Ramos (cell line): ENCODE measurements around the gene GPATCH4.
"Not testable (repeated sequence)": the region's sequence is repeated elsewhere in the genome, so short reads cannot be mapped to it uniquely, and the experiment has no call there.

Experiments used
- in situ Hi-C: fragments of 300-500 bp; cut with MboI; formaldehyde crosslinking; loops from one replicate; pipeline ENCODE4 v1.14.3; 2022; ENCODE audit warnings: low sequenced_read_pairs; ENCODE audit not compliant: unreplicated experiment

Gene GPATCH4

DNA sequence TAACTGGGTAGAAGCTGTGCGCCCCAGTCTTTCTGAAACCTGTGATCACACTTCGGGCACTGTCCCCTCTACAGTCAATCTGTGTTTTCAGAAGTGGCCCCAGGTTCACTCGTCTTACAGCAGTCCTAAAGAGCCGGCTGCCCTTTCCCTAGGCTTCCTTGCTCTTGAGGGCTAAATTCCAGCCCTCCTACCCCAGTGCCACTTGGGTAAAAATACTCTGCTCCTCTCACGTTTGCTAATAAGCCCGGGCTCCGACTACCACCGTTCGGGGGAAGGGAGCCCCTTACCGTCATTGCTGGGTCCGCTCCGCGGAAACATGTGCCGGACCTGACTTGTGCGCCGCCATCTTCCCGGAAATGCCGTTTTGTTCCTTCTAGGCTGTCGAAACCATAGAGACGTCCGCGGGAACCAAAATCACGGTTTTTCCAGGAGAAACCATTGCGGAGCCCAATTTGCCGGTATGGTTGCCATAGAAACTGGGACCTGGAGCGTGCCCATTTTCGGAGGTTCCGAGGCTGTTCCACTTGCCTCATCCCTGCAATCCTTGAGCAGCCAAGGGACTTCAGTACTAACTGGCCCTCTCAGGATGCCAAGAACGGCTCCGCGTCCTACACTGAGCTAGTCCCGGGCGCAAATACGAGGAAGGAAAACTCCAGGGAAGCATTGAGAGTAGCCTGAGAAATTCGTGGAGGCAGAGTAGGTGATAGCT lies at the start of gene GPATCH4:
Gene GPATCH4, minus strand, starts transcription at position 358 of the 709 bp plus-strand sequence.
- in situ Hi-C loops = no loop called here

DNA sequence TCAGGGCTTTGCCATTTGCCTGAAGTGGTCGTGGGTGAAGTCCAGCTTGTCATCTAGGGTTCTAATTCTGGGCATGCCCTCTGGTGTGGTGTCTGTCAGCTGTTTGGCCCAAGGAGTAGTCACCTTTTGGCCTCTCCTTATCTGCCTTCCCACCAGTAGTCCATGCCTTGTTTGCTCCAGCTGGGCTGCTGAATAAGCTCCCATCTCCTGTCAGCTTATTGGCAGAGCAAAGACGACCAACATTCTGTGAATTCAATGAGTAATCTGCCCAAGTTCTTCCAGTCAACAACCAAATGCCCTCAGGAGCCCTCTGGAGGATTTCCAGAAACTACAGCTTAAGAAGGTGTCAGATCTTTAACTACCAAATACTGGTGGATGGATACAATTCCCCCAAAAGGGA lies 47.7 kb upstream of the GPATCH4 start:
- in situ Hi-C loops = no loop called here

DNA sequence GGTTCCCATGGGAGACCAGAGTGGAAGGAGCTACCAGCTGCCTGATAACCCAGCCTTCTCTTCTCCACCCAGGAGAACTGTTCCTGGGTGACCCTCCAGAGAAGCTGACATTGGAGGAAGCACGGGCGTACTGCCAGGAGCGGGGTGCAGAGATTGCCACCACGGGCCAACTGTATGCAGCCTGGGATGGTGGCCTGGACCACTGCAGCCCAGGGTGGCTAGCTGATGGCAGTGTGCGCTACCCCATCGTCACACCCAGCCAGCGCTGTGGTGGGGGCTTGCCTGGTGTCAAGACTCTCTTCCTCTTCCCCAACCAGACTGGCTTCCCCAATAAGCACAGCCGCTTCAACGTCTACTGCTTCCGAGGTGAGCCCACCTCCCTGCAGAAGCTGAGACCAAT lies 47.2 kb upstream of the GPATCH4 start:
- in situ Hi-C loops = no loop called here

DNA sequence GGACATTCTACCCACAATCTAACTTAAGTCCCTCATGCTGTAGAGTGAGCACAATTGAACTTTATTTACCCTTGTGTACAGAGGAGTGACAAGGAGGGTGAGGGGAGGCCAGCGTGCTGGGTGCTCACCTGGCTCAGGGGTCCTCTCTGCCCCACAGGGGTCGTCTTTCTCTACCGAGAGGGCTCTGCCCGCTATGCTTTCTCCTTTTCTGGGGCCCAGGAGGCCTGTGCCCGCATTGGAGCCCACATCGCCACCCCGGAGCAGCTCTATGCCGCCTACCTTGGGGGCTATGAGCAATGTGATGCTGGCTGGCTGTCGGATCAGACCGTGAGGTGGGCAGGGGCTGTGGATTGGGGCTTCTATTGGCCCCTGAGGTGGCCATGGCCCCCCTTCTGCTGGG lies 46.1 kb upstream of the GPATCH4 start:
- in situ Hi-C loops = no loop called here

DNA sequence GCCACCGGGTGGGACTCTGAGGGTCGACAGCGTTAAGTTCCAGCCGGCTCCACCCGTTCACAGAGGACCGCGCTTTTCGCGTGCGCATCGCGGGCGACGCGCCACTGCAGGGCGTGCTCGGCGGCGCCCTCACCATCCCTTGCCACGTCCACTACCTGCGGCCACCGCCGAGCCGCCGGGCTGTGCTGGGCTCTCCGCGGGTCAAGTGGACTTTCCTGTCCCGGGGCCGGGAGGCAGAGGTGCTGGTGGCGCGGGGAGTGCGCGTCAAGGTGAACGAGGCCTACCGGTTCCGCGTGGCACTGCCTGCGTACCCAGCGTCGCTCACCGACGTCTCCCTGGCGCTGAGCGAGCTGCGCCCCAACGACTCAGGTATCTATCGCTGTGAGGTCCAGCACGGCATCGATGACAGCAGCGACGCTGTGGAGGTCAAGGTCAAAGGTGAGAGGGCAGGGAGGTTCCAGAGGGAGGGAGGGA lies 45.5 kb upstream of the GPATCH4 start:
- in situ Hi-C loops = no loop called here

DNA sequence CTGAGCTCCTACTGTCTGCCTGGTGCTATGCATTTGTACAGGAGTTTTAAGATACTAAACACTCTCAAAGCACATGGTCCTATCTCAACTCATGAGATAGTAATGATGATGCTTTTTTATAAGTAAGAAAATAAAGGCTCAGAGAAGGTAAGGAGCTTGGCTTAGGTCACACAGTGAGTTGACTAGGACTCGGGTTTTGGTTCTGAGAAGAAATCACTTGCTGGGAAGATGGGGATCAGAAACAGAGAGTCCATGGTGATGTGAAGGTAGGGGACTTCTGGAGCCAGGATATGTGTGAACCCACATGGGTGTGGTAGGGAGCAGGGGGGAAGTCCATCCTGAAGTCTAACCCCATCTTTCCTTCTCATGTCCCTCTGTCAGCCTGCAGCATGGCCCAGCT lies 44.4 kb upstream of the GPATCH4 start:
- in situ Hi-C loops = no loop called here

DNA sequence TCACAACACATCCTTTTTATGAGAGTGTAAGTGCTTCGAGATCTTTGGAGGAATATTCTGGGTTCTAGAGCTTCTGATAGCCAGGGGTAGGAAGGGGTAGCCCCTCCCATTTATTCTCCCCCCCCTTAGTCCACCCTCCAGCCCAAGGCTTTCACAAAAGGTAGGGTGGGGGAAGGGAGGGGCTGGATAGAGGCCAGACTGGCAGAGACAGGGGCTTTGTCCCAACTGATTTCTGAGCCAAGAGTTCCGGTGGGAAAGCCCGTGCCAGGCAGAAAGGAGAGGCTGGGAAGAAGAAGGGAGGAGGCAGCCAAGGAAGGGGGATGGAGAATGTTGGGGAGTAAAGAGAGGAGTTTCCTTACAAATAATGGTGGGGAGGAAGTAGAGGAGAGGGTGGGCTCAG lies 43.8 kb upstream of the GPATCH4 start:
- in situ Hi-C loops = no loop called here

DNA sequence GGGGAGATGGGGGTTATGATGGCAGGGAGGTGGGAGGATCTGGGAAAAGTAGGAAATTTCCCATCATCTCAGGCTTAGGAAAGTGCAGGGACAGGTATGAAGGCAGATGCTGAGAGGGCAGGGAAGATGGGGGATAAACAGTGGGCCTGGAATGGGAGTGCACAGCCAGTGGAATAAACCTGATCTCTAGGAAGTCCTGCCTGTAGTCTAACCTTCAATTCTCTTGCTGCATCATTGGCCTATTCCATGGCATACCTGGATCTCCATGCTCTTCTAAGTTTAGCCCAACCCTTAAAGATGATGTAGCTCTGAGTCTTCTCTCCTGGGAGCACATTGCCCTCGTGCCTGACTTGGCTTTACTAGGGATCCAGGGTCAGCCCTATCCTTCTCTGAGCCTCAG lies 43.4 kb upstream of the GPATCH4 start:
- in situ Hi-C loops = no loop called here

DNA sequence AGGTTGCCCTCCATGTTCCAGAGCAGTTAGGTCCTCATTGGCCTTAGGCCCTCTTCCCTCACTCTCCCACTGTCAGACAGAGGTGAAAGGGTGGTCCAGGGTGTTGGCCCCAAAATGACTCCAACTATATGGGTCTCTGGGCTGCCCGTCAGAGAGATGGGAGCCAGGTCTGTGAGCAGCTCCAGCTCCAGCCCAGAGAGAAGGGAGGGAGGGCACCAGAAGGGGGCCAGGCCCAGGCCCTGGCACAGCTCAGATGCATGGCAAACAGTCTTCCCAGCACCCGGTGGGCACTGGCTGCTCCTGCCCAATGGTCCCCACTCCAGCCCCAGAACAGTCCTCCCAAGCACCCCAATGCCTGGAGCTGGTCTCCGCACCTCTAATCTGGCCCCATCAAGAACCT lies 42.9 kb upstream of the GPATCH4 start:
- in situ Hi-C loops = no loop called here

DNA sequence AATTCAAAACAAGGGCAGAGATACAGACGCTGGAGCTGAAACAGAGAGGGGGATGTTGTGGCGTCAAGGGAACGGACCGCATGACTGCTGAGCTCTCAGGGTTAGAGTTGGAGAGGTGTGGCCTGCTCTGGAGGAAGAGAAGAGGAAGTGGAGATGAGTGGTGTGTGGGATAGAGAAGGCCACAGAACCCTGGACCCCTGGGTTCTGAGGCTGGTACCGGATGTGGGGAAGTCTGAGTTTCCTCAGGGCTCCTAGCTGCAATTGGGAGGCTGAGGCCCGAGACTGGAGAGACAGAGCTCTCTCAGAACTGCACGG lies 42.5 kb upstream of the GPATCH4 start:
- in situ Hi-C loops = no loop called here

DNA sequence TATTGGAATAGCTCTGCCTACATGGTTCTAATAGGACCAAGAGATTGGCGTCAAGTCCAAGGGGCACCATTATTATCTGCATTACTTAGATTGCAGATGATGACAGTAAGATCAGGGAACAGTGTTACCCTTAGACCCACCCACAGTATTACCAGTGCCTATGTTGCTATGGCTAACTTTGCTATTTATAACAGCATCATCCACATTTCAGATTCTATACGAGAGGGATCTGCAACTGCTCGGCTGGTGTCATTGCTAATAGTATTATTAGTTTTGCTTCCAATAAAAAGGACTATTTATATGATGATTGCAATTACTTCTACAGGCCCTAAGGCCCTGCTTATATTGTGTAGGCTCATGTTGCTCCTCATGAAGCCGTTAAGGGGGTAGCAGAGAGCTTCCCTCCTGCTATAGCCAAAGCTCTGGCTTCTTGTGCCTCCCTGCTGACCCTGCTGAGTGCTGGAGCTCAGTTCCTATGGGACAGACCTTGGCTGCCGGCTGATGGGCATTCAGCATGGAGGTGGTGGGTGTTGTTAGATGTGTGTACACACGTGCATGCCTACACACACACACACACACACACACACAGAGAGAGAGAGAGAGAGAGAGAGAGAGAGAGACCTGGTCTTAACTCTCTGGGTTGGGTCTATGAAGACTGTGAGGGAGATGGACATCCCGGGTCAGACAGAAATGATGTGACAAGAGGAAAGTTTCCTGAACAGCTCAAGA lies 41.9 kb upstream of the GPATCH4 start:
- in situ Hi-C loops = no loop called here

DNA sequence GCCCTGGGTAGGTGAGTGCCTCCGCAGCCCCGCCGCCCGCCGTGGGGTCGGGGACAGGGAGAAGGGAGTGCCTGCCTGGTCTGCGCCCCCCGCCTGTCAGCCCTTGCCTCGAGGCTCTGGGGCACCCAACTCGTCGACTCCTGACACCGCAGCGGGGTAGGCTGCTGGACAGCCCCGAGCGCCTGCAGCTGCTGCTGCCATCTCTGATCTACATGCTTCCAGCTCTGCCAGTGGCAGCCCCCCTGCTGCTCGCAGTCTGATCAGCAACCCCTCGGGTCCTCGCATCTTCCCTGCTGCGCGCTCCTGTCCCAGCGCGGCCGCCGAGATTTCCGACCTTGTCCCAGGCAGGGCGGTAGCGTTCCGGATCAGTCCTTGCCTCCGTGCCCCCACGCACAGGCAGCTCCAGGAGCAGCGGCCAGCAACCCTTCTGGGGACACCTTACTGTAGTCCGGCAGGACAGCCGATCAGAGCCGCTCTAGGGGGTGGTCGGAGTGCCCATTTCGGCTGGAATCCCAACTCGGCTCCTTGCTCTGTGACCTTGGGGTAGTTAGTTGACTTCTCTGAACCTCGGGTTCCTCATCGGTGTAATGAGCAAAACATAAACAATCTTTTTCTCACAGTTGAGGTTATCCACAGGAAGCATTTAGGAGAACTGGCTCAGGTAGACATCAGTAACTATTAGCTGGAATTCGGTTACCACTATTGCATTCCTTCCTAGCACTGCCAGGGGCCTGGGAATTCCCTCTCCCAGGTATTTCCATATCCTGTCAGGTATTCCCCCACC lies 41.2 kb upstream of the GPATCH4 start:
- in situ Hi-C loops = no loop called here

DNA sequence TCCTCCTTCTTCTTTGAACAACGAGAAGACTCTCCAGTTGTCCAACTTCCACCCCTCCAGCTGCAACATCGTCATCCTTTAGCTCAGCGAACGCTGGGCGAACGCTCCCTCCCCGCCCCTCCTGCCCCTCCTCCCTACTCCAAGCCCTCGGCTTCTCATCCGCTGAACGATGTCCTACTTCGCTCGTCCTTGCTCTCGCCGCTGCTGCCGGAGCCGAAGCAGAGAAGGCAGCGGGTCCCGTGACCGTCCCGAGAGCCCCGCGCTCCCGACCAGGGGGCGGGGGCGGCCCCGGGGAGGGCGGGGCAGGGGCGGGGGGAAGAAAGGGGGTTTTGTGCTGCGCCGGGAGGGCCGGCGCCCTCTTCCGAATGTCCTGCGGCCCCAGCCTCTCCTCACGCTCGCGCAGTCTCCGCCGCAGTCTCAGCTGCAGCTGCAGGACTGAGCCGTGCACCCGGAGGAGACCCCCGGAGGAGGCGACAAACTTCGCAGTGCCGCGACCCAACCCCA lies 40.5 kb upstream of the GPATCH4 start, which contains the start of gene BCAN:
Gene BCAN, plus strand, starts transcription at position 357 of the 504 bp plus-strand sequence. CDS start 3,938 bp downstream, outside the sequence.
- in situ Hi-C loops = no loop called here

DNA sequence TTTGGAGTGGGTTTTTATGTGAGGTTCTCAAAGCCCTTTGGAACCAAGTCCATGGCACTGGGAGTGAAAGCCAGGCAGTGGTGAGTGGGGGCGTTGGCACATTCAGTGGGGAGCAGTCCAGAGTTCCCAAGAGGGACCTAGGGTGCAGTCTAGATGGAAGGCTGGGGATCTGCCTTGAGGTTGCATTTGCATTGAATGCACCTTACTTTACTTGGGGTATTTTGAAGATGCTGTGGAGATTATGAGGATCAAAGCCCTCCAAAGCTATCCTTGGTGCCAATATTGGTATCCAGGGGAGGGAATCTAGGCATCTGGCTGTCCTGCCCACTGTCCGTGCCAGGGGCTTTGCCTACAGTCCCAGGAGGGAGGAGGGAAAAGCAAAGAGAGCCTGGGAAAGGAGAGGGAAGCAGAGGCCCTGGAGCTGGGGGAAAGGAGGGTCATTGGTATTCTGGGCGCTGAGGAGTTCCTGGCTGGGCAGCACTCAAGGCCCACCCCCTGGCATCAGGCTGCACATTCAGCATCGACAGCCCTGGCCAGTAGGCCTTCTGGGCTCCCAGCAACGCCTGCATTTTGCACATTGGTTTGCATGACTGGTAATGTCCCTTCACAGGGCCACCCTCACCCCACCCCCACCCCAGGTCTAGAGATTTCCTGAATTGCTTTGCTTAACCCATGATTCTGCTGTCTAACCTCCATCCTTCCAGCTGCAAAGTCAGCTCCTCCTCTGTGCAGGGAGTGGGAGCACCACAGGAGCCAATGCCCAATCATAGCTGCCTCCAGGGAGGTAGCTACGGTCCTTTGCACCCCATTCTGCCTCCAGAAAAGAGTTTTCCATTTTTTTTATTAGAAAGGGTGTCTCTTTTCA lies 39.8 kb upstream of the GPATCH4 start:
- in situ Hi-C loops = no loop called here

DNA sequence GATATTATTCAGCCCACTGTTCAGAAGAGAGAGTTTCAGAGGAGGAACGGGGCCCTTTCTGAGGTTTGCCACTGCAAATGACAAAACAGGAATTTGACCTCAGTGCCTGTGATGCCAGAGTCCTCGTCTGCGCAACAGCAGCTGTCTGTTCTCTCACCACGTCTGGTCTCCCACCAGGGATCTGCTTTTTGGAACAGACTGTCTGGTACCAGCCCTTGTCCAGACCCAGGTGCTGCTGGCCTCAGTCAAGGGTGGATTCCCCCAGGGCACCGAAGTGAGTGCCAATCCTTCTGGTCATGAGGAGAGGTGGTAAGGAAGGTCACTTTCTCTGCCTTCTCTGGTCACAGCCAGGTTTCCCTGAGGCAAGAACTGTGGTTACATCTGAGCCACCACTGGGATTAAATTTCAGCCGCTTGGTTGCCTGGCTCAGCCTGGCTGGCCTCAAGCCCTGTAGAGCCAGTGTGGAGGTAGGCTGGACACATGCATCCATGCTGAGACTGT lies 38.4 kb upstream of the GPATCH4 start:
- in situ Hi-C loops = no loop called here

DNA sequence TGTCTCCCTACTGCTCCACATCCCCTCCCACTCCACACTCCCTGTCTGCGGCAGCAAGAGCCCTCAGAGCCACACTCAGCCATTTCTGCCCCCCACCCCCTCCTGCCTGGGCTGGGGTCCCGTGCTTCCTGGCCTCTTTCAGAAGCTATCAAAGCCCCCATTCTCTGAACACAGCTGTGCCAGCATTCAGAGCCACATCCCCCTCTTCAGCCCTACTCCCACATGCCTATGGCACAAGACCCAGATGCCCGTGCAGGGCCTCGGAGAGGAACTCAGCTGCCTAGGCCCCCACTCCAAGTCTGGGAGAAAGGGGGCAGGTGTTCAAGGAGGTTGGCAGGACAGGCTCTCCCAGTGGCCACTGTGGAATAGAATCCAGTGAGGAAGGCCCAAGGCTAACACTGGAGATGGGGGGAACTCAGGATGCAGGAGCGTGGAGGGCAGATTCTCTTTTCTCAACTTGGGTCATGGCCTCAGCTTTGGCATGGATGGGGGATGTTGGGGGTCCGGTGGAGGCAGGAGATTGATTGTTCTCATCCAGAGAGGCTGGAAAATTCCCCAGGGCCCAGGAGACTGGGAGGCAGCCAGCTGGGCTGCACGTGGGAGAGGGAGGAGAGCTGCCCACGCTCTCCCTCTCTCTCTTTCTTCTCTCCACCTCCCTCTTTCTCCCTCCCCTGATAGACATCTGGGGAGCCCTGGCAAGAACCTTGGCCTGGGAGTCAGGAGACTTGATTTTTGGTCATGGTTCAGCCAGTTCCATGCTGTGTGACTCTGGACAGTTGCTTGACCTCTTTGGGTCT lies 37.1 kb upstream of the GPATCH4 start:
- in situ Hi-C loops = no loop called here

DNA sequence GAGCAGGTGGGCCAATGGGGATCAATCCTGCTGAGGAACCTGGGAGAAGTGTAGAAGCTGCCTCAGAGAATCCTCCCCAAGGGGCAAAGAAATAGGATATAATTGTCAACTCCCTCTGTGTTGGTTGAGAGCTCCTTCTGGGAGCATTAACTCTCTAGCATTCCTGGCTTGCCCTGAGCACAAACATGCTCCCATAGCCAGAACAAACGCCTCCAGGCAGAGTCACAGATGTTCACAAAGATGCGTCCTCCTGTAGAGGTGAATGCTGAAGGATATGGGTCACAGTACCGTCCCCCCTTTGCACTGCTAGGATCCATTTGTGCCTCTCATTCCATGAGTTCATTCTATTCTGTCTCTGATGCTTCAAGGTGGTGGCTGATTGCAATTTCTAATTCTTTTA lies 31.1 kb upstream of the GPATCH4 start:
- in situ Hi-C loops = no loop called here

DNA sequence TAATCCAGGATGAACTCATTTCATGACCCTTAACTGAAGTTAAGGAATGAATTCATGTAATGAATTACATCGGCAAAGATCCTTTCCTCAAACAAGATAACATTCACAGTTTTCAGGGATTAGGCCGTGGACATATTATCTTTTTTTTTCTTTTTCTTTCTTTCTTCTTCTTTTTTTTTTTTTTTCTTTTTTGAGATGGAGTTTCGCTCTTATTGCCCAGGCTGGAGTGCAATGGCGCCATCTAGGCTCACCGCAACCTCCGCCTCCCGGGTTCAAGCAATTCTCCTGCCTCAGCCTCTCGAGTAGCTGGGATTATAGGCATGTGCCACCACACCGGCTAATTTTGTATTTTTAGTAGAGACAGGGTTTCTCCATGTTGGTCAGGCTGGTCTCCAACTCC lies 29.9 kb upstream of the GPATCH4 start:
- in situ Hi-C loops = not testable (repeated sequence)

DNA sequence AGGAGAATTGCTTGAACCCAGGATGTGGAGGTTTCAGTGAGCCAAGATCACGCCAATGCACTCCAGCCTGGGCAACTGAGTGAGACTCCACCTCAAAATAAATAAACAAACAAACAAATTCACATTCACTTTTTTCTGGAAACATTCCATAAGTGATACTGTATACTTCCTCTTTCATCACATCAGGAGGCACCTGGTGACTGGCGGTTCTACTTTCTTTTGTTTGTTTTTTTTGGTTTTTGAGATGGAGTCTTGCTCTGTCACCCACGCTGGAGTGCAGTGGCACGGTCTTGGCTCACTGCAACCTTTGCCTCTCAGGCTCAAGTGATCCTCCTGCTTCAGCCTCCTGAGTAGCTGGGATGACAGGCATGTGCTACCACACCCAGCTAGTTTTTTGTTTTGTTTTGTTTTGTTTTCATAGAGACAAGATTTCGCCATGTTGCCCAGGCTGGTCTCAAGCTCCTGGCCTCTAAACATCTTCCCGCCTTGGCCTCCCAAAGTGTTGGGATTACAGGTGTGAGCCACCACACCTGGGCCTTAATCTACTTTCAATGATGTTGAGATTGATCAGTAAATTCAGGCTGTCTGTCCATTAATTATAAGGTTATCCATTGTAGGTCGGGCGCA lies 28.7 kb upstream of the GPATCH4 start:
- in situ Hi-C loops = no loop called here
